Endothelial cell of umbilical vein (primary cell): Measurements from ENCODE around the gene NFE2L1. TPM values are rescaled to one million over a fixed set of nuclear protein-coding genes. Genes with fewer than 3 reads are reported as not detected.
A peak's percentile ranks its signal among the peaks of the same experiment; 100 is the strongest.

Experiments
- BruUV-seq: library from RNA; stranded (reverse); fragments of 400-500 nt; replicated peaks from 2 replicates; lab custom pipeline; 2021; lab: Mats Ljungman, UMichigan
- CTCF ChIA-PET: fragments of 300-600, 350-600 bp; sonication (Branson Sonifier 250); formaldehyde crosslinking; loops from one replicate; lab custom pipeline; 2021; ENCODE audit warnings: antibody characterized with exemption, inconsistent platforms; lab: Charles Lee
- POLR2A ChIA-PET: fragments of 300-600, 350-600 bp; sonication (Branson Sonifier 250); formaldehyde crosslinking; loops from one replicate; lab custom pipeline; 2021; ENCODE audit warnings: antibody characterized with exemption, inconsistent platforms; lab: Charles Lee
- DNase-seq: peaks from one replicate; pipeline ENCODE4 v3.0.0-alpha.2; 2011; ENCODE audit warnings: low read depth, low spot score
- FAIRE-seq: peaks from 2 replicates; lab custom pipeline; 2011; peaks lifted over from hg19 to GRCh38; lab: Jason Lieb, UNC
- H2AFZ ChIP-seq: 2 replicates; pipeline ENCODE4 v1.6.0; 2012; ENCODE audit warnings: low read depth, low read length, control low read depth, inconsistent platforms
- H3K27ac ChIP-seq: 2 replicates; pipeline ENCODE4 v1.5.1; 2011; ENCODE audit warnings: low read depth, mild to moderate bottlenecking, control low read depth, low read length, moderate library complexity; ENCODE audit not compliant: insufficient read depth
- H3K27me3 ChIP-seq, 2 experiments: 2 replicates each; pipeline versions ENCODE4 v1.6.0 to v1.6.1; 2011; ENCODE audit warnings: low read length in 2 of 2, mixed read lengths in 1 of 2; ENCODE audit not compliant: control insufficient read depth in 2 of 2, insufficient read depth in 2 of 2
- H3K36me3 ChIP-seq, 2 experiments: 2 replicates in 1 of 2; 3 replicates in 1 of 2; pipeline ENCODE4 v1.5.1; 2011; ENCODE audit warnings: low read length in 2 of 2, mild to moderate bottlenecking in 1 of 2, moderate library complexity in 1 of 2; ENCODE audit not compliant: control insufficient read depth in 2 of 2, insufficient read depth in 2 of 2; ENCODE audit errors: extremely low read depth in 1 of 2
- H3K4me1 ChIP-seq: 3 replicates; pipeline ENCODE4 v1.5.1; 2011; ENCODE audit warnings: mild to moderate bottlenecking, low read length; ENCODE audit not compliant: control insufficient read depth, insufficient read depth; ENCODE audit errors: extremely low read depth
- H3K4me2 ChIP-seq: 2 replicates; pipeline ENCODE4 v1.6.1; 2011; ENCODE audit warnings: low read length, control low read depth, mixed read lengths; ENCODE audit not compliant: insufficient read depth
- H3K4me3 ChIP-seq, 3 experiments: fragments of 200-600 bp in 1 of 3; sonication (generic), shearing (Covaris generic) in 1 of 3; replicated peaks in 1 of 3; 2 replicates each; pipeline ENCODE4 v1.5.1; 2011 to 2016; ENCODE audit warnings: control low read depth in 3 of 3, low read length in 3 of 3, mild to moderate bottlenecking in 2 of 3, inconsistent platforms in 1 of 3, low read depth in 1 of 3, moderate library complexity in 1 of 3; ENCODE audit not compliant: insufficient read depth in 1 of 3
- H3K79me2 ChIP-seq: 2 replicates; pipeline ENCODE4 v1.6.0; 2012; ENCODE audit warnings: low read length, inconsistent platforms; ENCODE audit not compliant: control insufficient read depth, insufficient read depth
- H3K9ac ChIP-seq: replicated peaks from 2 replicates; pipeline ENCODE3; 2011; ENCODE audit warnings: low read length, control low read depth; ENCODE audit not compliant: insufficient read depth; ENCODE audit errors: extremely low read depth
- H3K9me1 ChIP-seq: replicated peaks from 3 replicates; pipeline ENCODE4 v1.6.0; 2011; ENCODE audit warnings: mild to moderate bottlenecking, low read length; ENCODE audit not compliant: control insufficient read depth, insufficient read depth; ENCODE audit errors: extremely low read depth
- H3K9me3 ChIP-seq: replicated peaks from 2 replicates; pipeline ENCODE4 v1.5.1; 2012; ENCODE audit warnings: low read length, inconsistent platforms; ENCODE audit not compliant: control insufficient read depth, insufficient read depth
- H4K20me1 ChIP-seq: replicated peaks from 2 replicates; pipeline ENCODE3; 2011; ENCODE audit warnings: mild to moderate bottlenecking, low read length; ENCODE audit not compliant: control insufficient read depth, insufficient read depth; ENCODE audit errors: extremely low read depth
- EZH2 ChIP-seq: IDR thresholded peaks from 2 replicates; pipeline ENCODE4 v1.6.1; 2012; ENCODE audit warnings: borderline replicate concordance, low read depth, mild to moderate bottlenecking, moderate library complexity, low read length, inconsistent platforms; ENCODE audit not compliant: severe bottlenecking
- FOS ChIP-seq: IDR thresholded peaks from 2 replicates; pipeline ENCODE4 v1.6.1; 2011; ENCODE audit warnings: mild to moderate bottlenecking, low read length, moderate library complexity, borderline replicate concordance; ENCODE audit not compliant: insufficient read depth
- GATA2 ChIP-seq: IDR thresholded peaks from 2 replicates; pipeline ENCODE4 v1.7.0; 2011; ENCODE audit warnings: low read depth, mild to moderate bottlenecking, moderate library complexity, mixed read lengths, low read length; ENCODE audit not compliant: insufficient read length, insufficient read depth
- JUN ChIP-seq: IDR thresholded peaks from 2 replicates; pipeline ENCODE4 v1.6.1; 2011; ENCODE audit warnings: borderline replicate concordance, low read depth; ENCODE audit not compliant: insufficient read length, insufficient read depth
- MYC ChIP-seq: IDR thresholded peaks from one replicate; pipeline ENCODE4 v1.6.1; 2011; ENCODE audit warnings: mild to moderate bottlenecking, low read depth, low read length
- POLR2A ChIP-seq: IDR thresholded peaks from 2 replicates; pipeline ENCODE4 v1.6.1; 2012; ENCODE audit warnings: low read depth, mild to moderate bottlenecking, control low read depth, low read length
- POLR2AphosphoS5 ChIP-seq: IDR thresholded peaks from 2 replicates; pipeline ENCODE4 v1.6.1; 2012; ENCODE audit warnings: low read depth, mild to moderate bottlenecking, control low read depth, low read length, moderate library complexity; ENCODE audit not compliant: insufficient read depth
- dilution Hi-C: fragments of 300-500 bp; cut with MboI; formaldehyde crosslinking; loops from one replicate; pipeline ENCODE4 v1.15.0; 2019; ENCODE audit warnings: low sequenced_read_pairs; ENCODE audit not compliant: extremely low pct_ligation_motif_present
- intact Hi-C: fragments of 100-400 bp; cut with micrococcal nuclease; formaldehyde crosslinking; loops from one replicate; pipeline ENCODE4 v1.10.0; 2022
- polyA plus RNA-seq, 4 experiments: library from polyadenylated mRNA; depleted of rRNA in 3 of 4; stranded (reverse) in 3 of 4; unstranded in 1 of 4; fragments of >200 nt; gene quantifications; 2 replicates each; pipeline versions ENCODE4 v1.2.1 to v1.2.3, GENCODE V29; 2011 to 2012; ENCODE audit warnings: missing spikeins in 1 of 4
- total RNA-seq: library from RNA; stranded (reverse); gene quantifications from 2 replicates; pipeline ENCODE4 v1.2.3, GENCODE V29; 2021
- TF ChIP-seq, protein P1 (sequence below): IDR thresholded peaks from 2 replicates; pipeline ENCODE4 v1.6.1; 2011; ENCODE audit not compliant: insufficient read depth, insufficient read length
- TF ChIP-seq, protein P2 (sequence below), 2 donors: IDR thresholded peaks; 1 replicate in 1 of 2; 2 replicates in 1 of 2; pipeline ENCODE4 v1.5.1; 2011; ENCODE audit warnings: low read length in 2 of 2, mild to moderate bottlenecking in 2 of 2, moderate library complexity in 2 of 2, control low read depth in 1 of 2, inconsistent platforms in 1 of 2, low read depth in 1 of 2; ENCODE audit not compliant: insufficient read depth in 1 of 2; ENCODE audit errors: extremely low read depth in 1 of 2

Gene NFE2L1
- total and polyA plus RNA-seq, 2 donors (not counting 3 experiments of a cell fraction or from before 2014, with no cell fraction given) = 187 to 236 TPM

DNA sequence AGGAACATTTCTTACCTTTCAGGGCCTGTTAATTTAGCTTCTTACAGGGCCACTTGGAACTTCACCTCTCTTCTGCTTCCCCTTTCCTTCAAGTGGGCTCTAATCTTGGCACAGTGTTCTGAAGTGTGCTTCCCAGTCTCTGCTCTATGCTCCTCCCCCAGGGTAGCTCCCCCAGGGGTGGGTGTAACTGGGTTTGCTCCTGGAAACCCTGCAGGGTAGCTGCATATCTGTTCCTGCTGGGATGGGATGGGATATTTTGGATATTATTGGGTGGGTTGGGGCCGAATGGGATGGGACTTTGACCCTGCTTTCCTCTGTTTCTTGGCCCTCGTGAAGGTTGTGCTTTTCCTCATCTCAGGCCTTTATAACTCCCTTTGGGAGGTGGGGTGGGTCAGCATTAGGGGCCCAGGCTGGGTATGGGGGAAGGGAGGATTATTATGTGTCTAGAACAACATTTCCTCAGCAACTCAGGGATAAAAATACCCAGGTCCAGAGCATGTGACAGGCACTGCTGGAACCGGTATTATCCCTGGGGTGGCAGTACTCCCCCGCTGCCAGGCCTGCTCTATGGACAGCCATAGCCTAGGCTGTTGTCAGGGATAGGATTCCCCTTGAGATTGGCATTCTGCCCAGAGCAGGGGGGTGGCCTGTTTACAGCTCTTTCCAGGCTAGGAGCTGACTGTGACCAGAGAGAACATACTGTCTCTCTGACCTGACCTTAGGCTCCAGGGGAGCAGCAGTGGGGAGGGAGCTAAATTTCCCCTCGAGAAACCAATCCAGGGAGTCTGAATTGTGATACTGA lies 5.0 kb downstream of the NFE2L1 start:
- peaks cover 18 to 36% of the 10 kb centered on the region in 2 experiments for H3K36me3 ChIP-seq
- intact Hi-C loops = loop anchor here (1.0 kb wide), 1 partner anchor 21 kb away; no protein-coding TSS in a partner anchor
- peaks cover 69% of the 10 kb centered on the region for H3K79me2 ChIP-seq
- H3K4me2 ChIP-seq = no peak overlapping the region
- DNase-seq = peak; percentile 63
- H3K9me1 ChIP-seq = no peaks in the 10 kb centered on the region
- H3K27ac ChIP-seq = no peak overlapping the region
- peak overlapping the region; percentile 10 for H3K9ac ChIP-seq
- TF ChIP-seq, protein P1, sequence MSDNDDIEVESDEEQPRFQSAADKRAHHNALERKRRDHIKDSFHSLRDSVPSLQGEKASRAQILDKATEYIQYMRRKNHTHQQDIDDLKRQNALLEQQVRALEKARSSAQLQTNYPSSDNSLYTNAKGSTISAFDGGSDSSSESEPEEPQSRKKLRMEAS = no peak
- TF ChIP-seq, protein P2, sequence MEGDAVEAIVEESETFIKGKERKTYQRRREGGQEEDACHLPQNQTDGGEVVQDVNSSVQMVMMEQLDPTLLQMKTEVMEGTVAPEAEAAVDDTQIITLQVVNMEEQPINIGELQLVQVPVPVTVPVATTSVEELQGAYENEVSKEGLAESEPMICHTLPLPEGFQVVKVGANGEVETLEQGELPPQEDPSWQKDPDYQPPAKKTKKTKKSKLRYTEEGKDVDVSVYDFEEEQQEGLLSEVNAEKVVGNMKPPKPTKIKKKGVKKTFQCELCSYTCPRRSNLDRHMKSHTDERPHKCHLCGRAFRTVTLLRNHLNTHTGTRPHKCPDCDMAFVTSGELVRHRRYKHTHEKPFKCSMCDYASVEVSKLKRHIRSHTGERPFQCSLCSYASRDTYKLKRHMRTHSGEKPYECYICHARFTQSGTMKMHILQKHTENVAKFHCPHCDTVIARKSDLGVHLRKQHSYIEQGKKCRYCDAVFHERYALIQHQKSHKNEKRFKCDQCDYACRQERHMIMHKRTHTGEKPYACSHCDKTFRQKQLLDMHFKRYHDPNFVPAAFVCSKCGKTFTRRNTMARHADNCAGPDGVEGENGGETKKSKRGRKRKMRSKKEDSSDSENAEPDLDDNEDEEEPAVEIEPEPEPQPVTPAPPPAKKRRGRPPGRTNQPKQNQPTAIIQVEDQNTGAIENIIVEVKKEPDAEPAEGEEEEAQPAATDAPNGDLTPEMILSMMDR (IDR thresholded peaks at IDR 0.05; ENCODE audit: extremely low read depth in 1 of 2, insufficient read depth in 1 of 2, low read depth in 1 of 2, low read length in 2 of 2) = no peak
- TF ChIP-seq EZH2 (no peak), MYC (no peak), POLR2AphosphoS5 (no peak), JUN (no peak), GATA2 (no peak), FOS (no peak), POLR2A (no peak)
- H3K4me1 ChIP-seq = peaks cover 46% of the 10 kb centered on the region
- ChIA-PET CTCF (interaction anchor here (0.9 to 2.3 kb wide), 7 partner anchors 10 to 35 kb away, joined by 3 to 25 read pairs (median 5); no protein-coding TSS in a partner anchor), POLR2A (no interaction called here)
- H3K27me3 ChIP-seq = no peaks in the 10 kb centered on the region
- no peaks in the 10 kb centered on the region for H3K9me3 ChIP-seq
- no peaks in the 10 kb centered on the region for H4K20me1 ChIP-seq
- no TSS peak for BruUV-seq
- dilution Hi-C loops = no loop called here
- peak; percentile 74 for FAIRE-seq
- peak overlapping the region in 1 of 3 experiments; percentile 8 for H3K4me3 ChIP-seq
- no peak overlapping the region for H2AFZ ChIP-seq
